OCI-LY3 (cell line): ENCODE data around the gene LMAN1.

Experiments
- EZH2phosphoT487 ChIP-seq: fragments of 200-600 bp; shearing (Covaris generic); IDR thresholded peaks from 2 replicates; pipeline ENCODE4 v1.6.1; 2018; ENCODE audit warnings: antibody characterized with exemption, mixed run types, low read depth
- TF ChIP-seq, protein P1 (sequence below): fragments of 200-600, 300-600 bp; sonication (generic); IDR thresholded peaks from 2 replicates; pipeline ENCODE4 v1.5.1; 2014; ENCODE audit warnings: antibody characterized with exemption, low read length, low read depth

DNA sequence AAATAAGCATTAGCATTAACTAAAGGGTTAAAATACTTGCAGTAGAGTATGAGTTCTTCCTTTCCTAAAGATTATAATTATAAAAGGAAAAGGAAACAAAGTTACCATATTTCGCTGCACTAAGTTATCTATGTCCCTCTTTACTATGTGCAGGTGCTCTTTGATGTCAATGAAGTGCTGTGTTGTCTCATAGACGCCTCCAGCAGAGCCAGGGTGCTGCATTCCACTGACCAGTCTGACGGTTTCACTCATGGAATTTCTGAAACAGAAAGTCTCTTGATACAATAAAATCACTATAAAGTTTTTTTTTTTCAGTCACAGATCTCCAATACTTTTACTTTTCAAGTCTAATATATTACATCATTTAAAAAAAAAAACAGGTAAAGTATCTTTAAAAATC, 26.1 kb downstream of the LMAN1 start:
- TF ChIP-seq, protein P1, sequence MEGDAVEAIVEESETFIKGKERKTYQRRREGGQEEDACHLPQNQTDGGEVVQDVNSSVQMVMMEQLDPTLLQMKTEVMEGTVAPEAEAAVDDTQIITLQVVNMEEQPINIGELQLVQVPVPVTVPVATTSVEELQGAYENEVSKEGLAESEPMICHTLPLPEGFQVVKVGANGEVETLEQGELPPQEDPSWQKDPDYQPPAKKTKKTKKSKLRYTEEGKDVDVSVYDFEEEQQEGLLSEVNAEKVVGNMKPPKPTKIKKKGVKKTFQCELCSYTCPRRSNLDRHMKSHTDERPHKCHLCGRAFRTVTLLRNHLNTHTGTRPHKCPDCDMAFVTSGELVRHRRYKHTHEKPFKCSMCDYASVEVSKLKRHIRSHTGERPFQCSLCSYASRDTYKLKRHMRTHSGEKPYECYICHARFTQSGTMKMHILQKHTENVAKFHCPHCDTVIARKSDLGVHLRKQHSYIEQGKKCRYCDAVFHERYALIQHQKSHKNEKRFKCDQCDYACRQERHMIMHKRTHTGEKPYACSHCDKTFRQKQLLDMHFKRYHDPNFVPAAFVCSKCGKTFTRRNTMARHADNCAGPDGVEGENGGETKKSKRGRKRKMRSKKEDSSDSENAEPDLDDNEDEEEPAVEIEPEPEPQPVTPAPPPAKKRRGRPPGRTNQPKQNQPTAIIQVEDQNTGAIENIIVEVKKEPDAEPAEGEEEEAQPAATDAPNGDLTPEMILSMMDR = no peak
- TF ChIP-seq EZH2phosphoT487 = no peak
